ENCODE measurements around the gene FAM53C. TPM values are rescaled to one million over a fixed set of nuclear protein-coding genes. Genes with fewer than 3 reads are reported as not detected.

Gene FAM53C
- polyA plus RNA-seq, 1 experiment, result 35.9 TPM

DNA sequence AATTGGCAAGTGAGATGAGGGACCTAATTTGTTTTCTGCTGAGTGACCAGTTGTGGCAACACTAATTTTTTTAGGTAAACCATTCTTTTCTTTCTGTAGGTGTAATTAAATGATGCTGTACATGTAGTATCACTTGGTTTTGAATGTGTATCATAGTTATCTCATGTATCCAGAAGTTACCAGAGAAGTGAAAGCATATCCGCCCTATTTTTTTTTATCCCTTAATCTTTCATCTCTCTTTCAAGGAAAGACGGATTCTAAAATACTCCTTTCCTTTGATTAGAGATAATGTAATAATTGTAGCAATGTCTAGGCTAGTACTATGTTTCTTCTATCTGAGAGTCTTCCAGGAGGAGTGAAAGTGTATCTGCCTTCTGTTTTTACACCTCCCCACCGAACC is 21.6 kb downstream of the FAM53C start:
- Histone ChIP-seq H3K27ac (ENCODE audit: low read depth, low read length) (no peak overlapping the region), H3K4me3 (ENCODE audit: low read depth, low read length) (no peak overlapping the region), H3K27me3 (ENCODE audit: control insufficient read depth, insufficient read depth, low read length) (no peaks in the 10 kb centered on the region), H3K9me3 (ENCODE audit: control insufficient read depth, insufficient read depth, low read length) (no peaks in the 10 kb centered on the region)
- DNase-seq (ENCODE audit: low read depth, low spot score), result no peak
- CTCF ChIA-PET, result no interaction called here
- POLR2A ChIA-PET, result no interaction called here
- TF ChIP-seq, protein P1, sequence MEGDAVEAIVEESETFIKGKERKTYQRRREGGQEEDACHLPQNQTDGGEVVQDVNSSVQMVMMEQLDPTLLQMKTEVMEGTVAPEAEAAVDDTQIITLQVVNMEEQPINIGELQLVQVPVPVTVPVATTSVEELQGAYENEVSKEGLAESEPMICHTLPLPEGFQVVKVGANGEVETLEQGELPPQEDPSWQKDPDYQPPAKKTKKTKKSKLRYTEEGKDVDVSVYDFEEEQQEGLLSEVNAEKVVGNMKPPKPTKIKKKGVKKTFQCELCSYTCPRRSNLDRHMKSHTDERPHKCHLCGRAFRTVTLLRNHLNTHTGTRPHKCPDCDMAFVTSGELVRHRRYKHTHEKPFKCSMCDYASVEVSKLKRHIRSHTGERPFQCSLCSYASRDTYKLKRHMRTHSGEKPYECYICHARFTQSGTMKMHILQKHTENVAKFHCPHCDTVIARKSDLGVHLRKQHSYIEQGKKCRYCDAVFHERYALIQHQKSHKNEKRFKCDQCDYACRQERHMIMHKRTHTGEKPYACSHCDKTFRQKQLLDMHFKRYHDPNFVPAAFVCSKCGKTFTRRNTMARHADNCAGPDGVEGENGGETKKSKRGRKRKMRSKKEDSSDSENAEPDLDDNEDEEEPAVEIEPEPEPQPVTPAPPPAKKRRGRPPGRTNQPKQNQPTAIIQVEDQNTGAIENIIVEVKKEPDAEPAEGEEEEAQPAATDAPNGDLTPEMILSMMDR (IDR thresholded peaks at IDR 0.05; ENCODE audit: low read depth, low read length), result no peak

DNA sequence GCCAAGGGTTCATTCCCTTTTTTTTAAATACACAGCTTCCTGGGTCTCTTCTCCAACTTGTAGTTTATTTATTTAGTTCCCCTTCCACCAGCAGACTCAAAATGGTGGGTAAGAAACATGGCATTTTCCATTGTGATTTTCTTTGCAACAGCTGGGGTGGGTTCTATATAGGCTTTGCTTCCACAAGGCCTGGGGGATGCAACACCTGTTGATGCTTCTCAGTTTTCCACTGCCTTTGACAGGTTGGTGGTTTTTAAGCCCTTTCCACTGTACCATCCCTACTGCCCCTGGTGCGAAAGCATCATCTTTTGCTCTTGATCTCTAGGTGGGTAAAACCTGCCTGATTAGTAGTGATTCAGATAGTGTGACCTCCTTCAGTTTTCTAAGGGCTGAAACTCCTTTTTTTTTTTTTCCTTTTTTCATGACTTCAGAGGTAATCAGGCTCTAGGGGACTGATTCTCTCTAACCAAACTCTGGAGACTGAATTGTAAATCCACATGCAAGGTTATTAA is 22.9 kb downstream of the FAM53C start:
- no peak overlapping the region for H3K27ac ChIP-seq (ENCODE audit: low read depth, low read length)
- H3K9me3 ChIP-seq (ENCODE audit: control insufficient read depth, insufficient read depth, low read length), result no peaks in the 10 kb centered on the region
- DNase-seq (ENCODE audit: low read depth, low spot score), result no peak
- TF ChIP-seq, protein P1 (IDR thresholded peaks at IDR 0.05; ENCODE audit: low read depth, low read length), result no peak
- ChIA-PET POLR2A (no interaction called here), CTCF (interaction anchor here (2.0 kb wide), 1 partner anchor 9 kb away, joined by 8 read pairs; the partner anchor contains the start of gene KDM3B)
- no peak overlapping the region for H3K4me3 ChIP-seq (ENCODE audit: low read depth, low read length)
- H3K27me3 ChIP-seq (ENCODE audit: control insufficient read depth, insufficient read depth, low read length), result no peaks in the 10 kb centered on the region

- ChIA-PET POLR2A (no interaction called here), CTCF (interaction anchor here (1.4 kb wide), 1 partner anchor 12 kb away, joined by 4 read pairs; the partner anchor contains the start of gene KDM3B)
- H3K4me3 ChIP-seq (ENCODE audit: low read depth, low read length), result no peak overlapping the region
- H3K27ac ChIP-seq (ENCODE audit: low read depth, low read length), result no peak overlapping the region
- H3K9me3 ChIP-seq (ENCODE audit: control insufficient read depth, insufficient read depth, low read length), result no peaks in the 10 kb centered on the region
- no peaks in the 10 kb centered on the region for H3K27me3 ChIP-seq (ENCODE audit: control insufficient read depth, insufficient read depth, low read length)
- no peak for DNase-seq (ENCODE audit: low read depth, low spot score)
- TF ChIP-seq, protein P1 (IDR thresholded peaks at IDR 0.05; ENCODE audit: low read depth, low read length), result no peak
Observed at GRCh38 chr5:138364576-138364975, 26.5 kb downstream of the FAM53C start.

- ChIA-PET CTCF (interaction anchor here (1.0 to 7.8 kb wide), 2 partner anchors 13 to 144 kb away, joined by 3 to 100 read pairs; partner anchors contain the start of gene KDM3B), POLR2A (no interaction called here)
- H3K27me3 ChIP-seq (ENCODE audit: control insufficient read depth, insufficient read depth, low read length), result no peaks in the 10 kb centered on the region
- H3K4me3 ChIP-seq (ENCODE audit: low read depth, low read length), result no peak overlapping the region
- H3K9me3 ChIP-seq (ENCODE audit: control insufficient read depth, insufficient read depth, low read length), result no peaks in the 10 kb centered on the region
- TF ChIP-seq, protein P1 (IDR thresholded peaks at IDR 0.05; ENCODE audit: low read depth, low read length), result no peak
- no peak overlapping the region for H3K27ac ChIP-seq (ENCODE audit: low read depth, low read length)
- DNase-seq (ENCODE audit: low read depth, low spot score), result no peak
Observed at GRCh38 chr5:138366632-138367382, 28.7 kb downstream of the FAM53C start.

DNA sequence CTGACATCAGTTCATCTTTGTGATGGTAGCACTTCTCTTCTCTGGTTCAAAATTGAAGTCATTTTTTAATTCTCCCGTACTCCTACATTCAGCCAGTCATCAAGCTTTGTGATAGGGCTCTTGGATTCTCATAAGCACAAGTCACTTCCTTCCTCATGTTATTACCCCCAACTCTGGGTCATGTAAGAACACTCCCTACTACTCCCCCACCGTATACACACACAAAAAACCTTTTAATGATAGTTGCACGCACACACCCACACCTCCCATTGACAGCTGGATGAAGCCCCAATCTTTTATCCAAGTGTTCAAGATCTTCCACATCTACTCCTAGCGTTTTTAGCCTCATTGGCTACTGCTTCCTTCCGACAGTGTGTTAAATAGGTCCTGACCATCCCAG is 31.2 kb downstream of the FAM53C start:
- H3K27me3 ChIP-seq (ENCODE audit: control insufficient read depth, insufficient read depth, low read length), result no peaks in the 10 kb centered on the region
- H3K4me3 ChIP-seq (ENCODE audit: low read depth, low read length), result no peak overlapping the region
- ChIA-PET CTCF (interaction anchor here (1.2 to 7.8 kb wide), 2 partner anchors 16 to 81 kb away, joined by 3 to 100 read pairs; partner anchors contain the start of gene KDM3B), POLR2A (no interaction called here)
- no peaks in the 10 kb centered on the region for H3K9me3 ChIP-seq (ENCODE audit: control insufficient read depth, insufficient read depth, low read length)
- DNase-seq (ENCODE audit: low read depth, low spot score), result no peak
- TF ChIP-seq, protein P1 (IDR thresholded peaks at IDR 0.05; ENCODE audit: low read depth, low read length), result no peak
- no peak overlapping the region for H3K27ac ChIP-seq (ENCODE audit: low read depth, low read length)

All from AG04450 (cell line).